ENCODE results near the gene TSPO2.

DNA sequence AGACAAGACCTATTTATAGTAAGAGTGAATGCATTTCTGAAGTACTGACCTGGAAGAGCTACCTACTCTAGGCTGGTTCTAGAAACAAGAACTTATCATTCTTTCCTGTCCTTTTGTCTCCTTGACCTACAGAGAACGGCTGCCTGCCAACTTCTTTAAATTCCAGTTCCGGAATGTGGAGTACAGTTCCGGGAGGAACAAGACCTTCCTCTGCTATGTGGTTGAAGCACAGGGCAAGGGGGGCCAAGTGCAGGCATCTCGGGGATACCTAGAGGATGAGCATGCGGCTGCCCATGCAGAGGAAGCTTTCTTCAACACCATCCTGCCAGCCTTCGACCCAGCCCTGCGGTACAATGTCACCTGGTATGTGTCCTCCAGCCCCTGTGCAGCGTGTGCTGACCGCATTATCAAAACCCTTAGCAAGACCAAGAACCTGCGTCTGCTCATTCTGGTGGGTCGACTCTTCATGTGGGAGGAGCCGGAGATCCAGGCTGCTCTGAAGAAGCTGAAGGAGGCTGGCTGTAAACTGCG lies 19.0 kb downstream of the TSPO2 start:
- TF ChIP-seq, protein P1, sequence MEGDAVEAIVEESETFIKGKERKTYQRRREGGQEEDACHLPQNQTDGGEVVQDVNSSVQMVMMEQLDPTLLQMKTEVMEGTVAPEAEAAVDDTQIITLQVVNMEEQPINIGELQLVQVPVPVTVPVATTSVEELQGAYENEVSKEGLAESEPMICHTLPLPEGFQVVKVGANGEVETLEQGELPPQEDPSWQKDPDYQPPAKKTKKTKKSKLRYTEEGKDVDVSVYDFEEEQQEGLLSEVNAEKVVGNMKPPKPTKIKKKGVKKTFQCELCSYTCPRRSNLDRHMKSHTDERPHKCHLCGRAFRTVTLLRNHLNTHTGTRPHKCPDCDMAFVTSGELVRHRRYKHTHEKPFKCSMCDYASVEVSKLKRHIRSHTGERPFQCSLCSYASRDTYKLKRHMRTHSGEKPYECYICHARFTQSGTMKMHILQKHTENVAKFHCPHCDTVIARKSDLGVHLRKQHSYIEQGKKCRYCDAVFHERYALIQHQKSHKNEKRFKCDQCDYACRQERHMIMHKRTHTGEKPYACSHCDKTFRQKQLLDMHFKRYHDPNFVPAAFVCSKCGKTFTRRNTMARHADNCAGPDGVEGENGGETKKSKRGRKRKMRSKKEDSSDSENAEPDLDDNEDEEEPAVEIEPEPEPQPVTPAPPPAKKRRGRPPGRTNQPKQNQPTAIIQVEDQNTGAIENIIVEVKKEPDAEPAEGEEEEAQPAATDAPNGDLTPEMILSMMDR (IDR thresholded peaks at IDR 0.05; ENCODE audit: control extremely low read depth in 1 of 3, insufficient read depth in 1 of 3, low read depth in 1 of 3, low read length in 3 of 3) = no peak
- TF ChIP-seq POLR2AphosphoS5 (IDR thresholded peaks at IDR 0.05; ENCODE audit: low read depth, low read length) = no peak
- no peak for TF ChIP-seq JUND (IDR thresholded peaks at IDR 0.05; ENCODE audit: low read length)
- no peak for TF ChIP-seq EGR1 (IDR thresholded peaks at IDR 0.05; ENCODE audit: borderline replicate concordance, low read depth, low read length)
- TF ChIP-seq RFX5 (IDR thresholded peaks at IDR 0.05; ENCODE audit: borderline replicate concordance, low read depth, low read length) = no peak
- TF ChIP-seq POLR2A (IDR thresholded peaks at IDR 0.05; ENCODE audit: control extremely low read depth in 1 of 2, low read depth in 2 of 2, low read length in 2 of 2) = no peak
- TF ChIP-seq ASH2L (IDR thresholded peaks at IDR 0.05; ENCODE audit: low read length) = no peak
- no peak for TF ChIP-seq KDM1A (IDR thresholded peaks at IDR 0.05; ENCODE audit: borderline replicate concordance, low read length)

Data from H1 (cell line).